SW 1271 (cell line): Measurements from ENCODE around the gene ZC3H18.
A peak's percentile ranks its signal among the peaks of the same experiment; 100 is the strongest.
"Not testable (repeated sequence)": the region's sequence is repeated elsewhere in the genome, so short reads cannot be mapped to it uniquely, and the experiment has no call there.

Experiments
- DNase-seq, 2 experiments: peaks; one replicate each; lab custom pipeline; 2025; lab: John Stamatoyannopoulos, UW

The ZC3H18 gene

GRCh38 chr16:88654363-88655052 lies 84.3 kb downstream of the ZC3H18 start:
- no peak for DNase-seq

- no peak for DNase-seq
Measured at GRCh38 chr16:88655053-88655732, 85.0 kb downstream of the ZC3H18 start.

GRCh38 chr16:88655733-88656281 lies 85.6 kb downstream of the ZC3H18 start:
- no peak for DNase-seq

GRCh38 chr16:88656291-88656980 lies 86.2 kb downstream of the ZC3H18 start:
- DNase-seq, result no peak

GRCh38 chr16:88657371-88657770 lies 87.2 kb downstream of the ZC3H18 start:
- DNase-seq, result no peak

GRCh38 chr16:88658714-88659113 lies 88.5 kb downstream of the ZC3H18 start:
- no peak for DNase-seq

- no peak for DNase-seq
Measured at GRCh38 chr16:88659160-88659559, 89.0 kb downstream of the ZC3H18 start.

- DNase-seq, result no peak
Measured at GRCh38 chr16:88661468-88661867, 91.3 kb downstream of the ZC3H18 start.

GRCh38 chr16:88662222-88662842 lies 92.1 kb downstream of the ZC3H18 start:
- no peak for DNase-seq

- peak; percentile 94 for DNase-seq
Measured at GRCh38 chr16:88662843-88663606, 92.8 kb downstream of the ZC3H18 start, which contains the start of gene MVD. Gene MVD, minus strand, starts transcription at chr16:88663091. Its CDS starts 11 bp downstream, at chr16:88663080.

GRCh38 chr16:88665148-88665547 lies 94.9 kb downstream of the ZC3H18 start:
- DNase-seq, result no peak

- no peak for DNase-seq
Measured at GRCh38 chr16:88665570-88665969, 95.4 kb downstream of the ZC3H18 start.

GRCh38 chr16:88667461-88667860 lies 97.3 kb downstream of the ZC3H18 start:
- DNase-seq, result no peak

- not testable (repeated sequence) for DNase-seq
Measured at GRCh38 chr16:88669493-88669892, 99.3 kb downstream of the ZC3H18 start.

- DNase-seq, result no peak
Measured at GRCh38 chr16:88669980-88670379, 99.8 kb downstream of the ZC3H18 start.

GRCh38 chr16:88671806-88672205 lies 101.6 kb downstream of the ZC3H18 start:
- no peak for DNase-seq

- no peak for DNase-seq
Measured at GRCh38 chr16:88672776-88673175, 102.6 kb downstream of the ZC3H18 start.

- no peak for DNase-seq
Measured at GRCh38 chr16:88673716-88674379, 103.6 kb downstream of the ZC3H18 start.

GRCh38 chr16:88676502-88677242 lies 106.5 kb downstream of the ZC3H18 start:
- DNase-seq, result no peak

GRCh38 chr16:88677721-88678120 lies 107.5 kb downstream of the ZC3H18 start:
- no peak for DNase-seq
